AG09309 (cell line): ENCODE data around the gene CLCF1.

Experiments used
- DNase-seq: peaks from one replicate; pipeline ENCODE4 v3.0.0-alpha.2; 2010; ENCODE audit warnings: low read depth
- H3K4me3 ChIP-seq: 2 replicates; pipeline ENCODE4 v1.5.1; 2011; ENCODE audit warnings: mild to moderate bottlenecking, low read depth, low read length, moderate library complexity; ENCODE audit not compliant: control insufficient read depth
- CTCF ChIP-seq: IDR thresholded peaks from 2 replicates; pipeline ENCODE4 v1.5.1; 2011; ENCODE audit warnings: mild to moderate bottlenecking, low read depth, low read length, inconsistent platforms; ENCODE audit not compliant: insufficient read depth, control insufficient read depth; ENCODE audit errors: missing control alignments

Gene CLCF1

GRCh38 chr11:67369275-67369674 lies 4.1 kb downstream of the CLCF1 start:
- no peak for TF ChIP-seq CTCF
- DNase-seq, result no peak
- no peak overlapping the region for H3K4me3 ChIP-seq

- no peak overlapping the region for H3K4me3 ChIP-seq
- no peak for TF ChIP-seq CTCF
- DNase-seq, result no peak
These were observed 4.8 kb downstream of the CLCF1 start for GRCh38 chr11:67368621-67369020.

- no peak for TF ChIP-seq CTCF
- no peak overlapping the region for H3K4me3 ChIP-seq
- no peak for DNase-seq
These were observed 5.6 kb downstream of the CLCF1 start for GRCh38 chr11:67367761-67368227.

GRCh38 chr11:67366961-67367760 lies 6.2 kb downstream of the CLCF1 start:
- no peak overlapping the region for H3K4me3 ChIP-seq
- no peak for DNase-seq
- no peak for TF ChIP-seq CTCF

DNA sequence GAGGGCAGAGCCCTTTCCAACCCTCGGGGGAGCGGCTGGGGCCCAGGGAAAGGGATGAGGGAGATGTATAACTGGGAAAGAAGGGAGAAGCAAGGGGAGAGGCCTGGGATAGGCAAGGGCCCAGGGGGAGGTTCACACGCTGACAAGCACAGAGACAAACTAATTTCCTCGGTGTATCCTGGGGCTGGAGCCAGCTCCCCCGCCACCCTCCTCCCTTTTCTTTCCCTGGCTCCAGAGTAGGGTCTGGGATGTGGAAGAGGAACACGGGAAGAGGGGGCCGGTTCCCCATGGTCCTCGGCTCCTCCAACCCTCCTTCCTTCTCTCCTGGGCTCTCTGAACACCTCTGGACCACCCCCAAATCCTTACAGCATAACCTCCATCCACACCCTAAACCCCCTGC lies 6.9 kb downstream of the CLCF1 start:
- TF ChIP-seq CTCF, result no peak
- no peak for DNase-seq
- H3K4me3 ChIP-seq, result no peak overlapping the region

DNA sequence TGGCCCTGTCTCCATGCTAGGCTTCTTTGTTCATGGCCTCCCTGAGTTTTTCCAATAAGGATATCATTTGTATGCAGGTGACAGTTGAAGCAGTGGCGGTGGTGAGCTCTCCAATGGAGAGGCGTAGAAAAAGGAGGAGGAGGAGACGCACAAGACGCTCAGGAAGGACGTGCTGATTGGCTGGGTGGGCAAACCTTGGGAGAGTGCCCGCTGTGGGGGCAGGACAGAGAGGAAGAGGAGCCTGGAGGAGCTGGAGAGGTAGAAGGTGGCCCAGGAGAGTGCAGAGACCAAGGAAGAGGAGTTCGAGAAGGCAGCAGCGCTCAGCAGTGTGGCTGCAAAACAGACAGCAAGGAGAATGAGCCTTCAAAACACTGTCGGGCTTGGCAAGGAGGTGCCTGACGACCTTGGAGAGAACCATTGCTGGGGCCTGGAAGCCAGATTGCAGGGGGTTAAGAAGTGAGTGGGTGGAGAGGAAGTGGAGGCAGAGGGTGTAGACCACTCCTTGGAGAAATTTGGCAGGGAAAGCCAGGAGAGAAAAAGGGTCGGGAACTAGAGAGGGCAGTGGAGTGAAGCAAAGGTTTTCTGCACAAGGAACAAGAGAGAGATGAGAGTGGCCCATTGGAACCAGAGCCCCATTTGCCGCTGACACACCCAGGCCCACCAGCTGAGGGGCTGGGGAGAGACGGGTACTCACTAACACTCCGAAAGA lies 7.5 kb downstream of the CLCF1 start:
- H3K4me3 ChIP-seq, result no peak overlapping the region
- DNase-seq, result no peak
- TF ChIP-seq CTCF, result no peak
